Measurements from ENCODE around the gene LIX1L.
"Not testable (repeated sequence)": the region's sequence is repeated elsewhere in the genome, so short reads cannot be mapped to it uniquely, and the experiment has no call there.

The LIX1L gene

DNA sequence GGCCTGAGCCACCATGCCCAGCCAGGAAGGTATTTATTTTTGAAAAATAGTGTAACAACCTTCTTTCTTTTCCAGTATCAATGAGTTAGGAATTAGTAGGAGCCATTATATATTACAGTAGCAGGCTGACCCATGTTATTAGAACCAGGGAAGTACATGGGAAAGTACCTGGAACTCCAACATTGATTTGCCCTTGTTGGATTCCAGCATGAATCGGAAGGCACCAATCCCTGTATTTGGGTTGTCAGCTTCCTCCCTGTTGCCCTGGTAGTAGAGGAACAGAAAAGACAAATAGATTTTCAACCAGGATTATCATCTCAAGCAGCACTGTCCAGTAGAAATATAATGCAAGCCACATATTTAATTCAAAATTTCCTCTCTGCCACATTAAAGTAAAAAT, 20.4 kb downstream of the LIX1L start:
- H4K20me1 ChIP-seq (ENCODE audit: insufficient read depth, low read length, poor library complexity, severe bottlenecking), result no peaks in the 10 kb centered on the region
- H3K9me2 ChIP-seq (replicated peaks; ENCODE audit: low read depth, low read length), result no peaks in the 10 kb centered on the region
- TF ChIP-seq, protein P1, sequence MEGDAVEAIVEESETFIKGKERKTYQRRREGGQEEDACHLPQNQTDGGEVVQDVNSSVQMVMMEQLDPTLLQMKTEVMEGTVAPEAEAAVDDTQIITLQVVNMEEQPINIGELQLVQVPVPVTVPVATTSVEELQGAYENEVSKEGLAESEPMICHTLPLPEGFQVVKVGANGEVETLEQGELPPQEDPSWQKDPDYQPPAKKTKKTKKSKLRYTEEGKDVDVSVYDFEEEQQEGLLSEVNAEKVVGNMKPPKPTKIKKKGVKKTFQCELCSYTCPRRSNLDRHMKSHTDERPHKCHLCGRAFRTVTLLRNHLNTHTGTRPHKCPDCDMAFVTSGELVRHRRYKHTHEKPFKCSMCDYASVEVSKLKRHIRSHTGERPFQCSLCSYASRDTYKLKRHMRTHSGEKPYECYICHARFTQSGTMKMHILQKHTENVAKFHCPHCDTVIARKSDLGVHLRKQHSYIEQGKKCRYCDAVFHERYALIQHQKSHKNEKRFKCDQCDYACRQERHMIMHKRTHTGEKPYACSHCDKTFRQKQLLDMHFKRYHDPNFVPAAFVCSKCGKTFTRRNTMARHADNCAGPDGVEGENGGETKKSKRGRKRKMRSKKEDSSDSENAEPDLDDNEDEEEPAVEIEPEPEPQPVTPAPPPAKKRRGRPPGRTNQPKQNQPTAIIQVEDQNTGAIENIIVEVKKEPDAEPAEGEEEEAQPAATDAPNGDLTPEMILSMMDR (conservative IDR thresholded peaks at IDR 0.05; ENCODE audit: low read length), result no peak
- no peak for TF ChIP-seq EZH2phosphoT487 (IDR thresholded peaks at IDR 0.05; ENCODE audit: borderline replicate concordance)
- H3K4me3 ChIP-seq (ENCODE audit: low read length, poor library complexity, severe bottlenecking), result no peak overlapping the region
- H3F3A ChIP-seq (ENCODE audit: low read depth), result no peaks in the 10 kb centered on the region
- no peaks in the 10 kb centered on the region for H3K79me2 ChIP-seq (ENCODE audit: insufficient read depth, low read length)
- no peak overlapping the region for H2AFZ ChIP-seq (ENCODE audit: low read length)
- no peaks in the 10 kb centered on the region for H3K27me3 ChIP-seq (ENCODE audit: insufficient read depth, low read length, poor library complexity, severe bottlenecking)
- H3K9me3 ChIP-seq (ENCODE audit: insufficient read depth, low read depth, low read length), result no peaks in the 10 kb centered on the region
- H3K36me3 ChIP-seq (ENCODE audit: insufficient read depth, low read length), result peaks cover 45% of the 10 kb centered on the region; the same call in 1 of the 2 replicates
- H3K9ac ChIP-seq (ENCODE audit: low read depth, low read length, poor library complexity, severe bottlenecking), result no peak overlapping the region
- no peak overlapping the region for H3K4me2 ChIP-seq (ENCODE audit: low read depth, low read length, poor library complexity, severe bottlenecking)
- no peaks in the 10 kb centered on the region for H3K4me1 ChIP-seq (ENCODE audit: insufficient read depth, low read length, poor library complexity, severe bottlenecking)

- Histone ChIP-seq H3K4me2 (ENCODE audit: low read depth, low read length, poor library complexity, severe bottlenecking) (no peak overlapping the region), H4K20me1 (ENCODE audit: insufficient read depth, low read length, poor library complexity, severe bottlenecking) (no peaks in the 10 kb centered on the region), H3K4me3 (ENCODE audit: low read length, poor library complexity, severe bottlenecking) (no peak overlapping the region), H3K79me2 (ENCODE audit: insufficient read depth, low read length) (no peaks in the 10 kb centered on the region), H3K4me1 (ENCODE audit: insufficient read depth, low read length, poor library complexity, severe bottlenecking) (no peaks in the 10 kb centered on the region), H3K9ac (ENCODE audit: low read depth, low read length, poor library complexity, severe bottlenecking) (no peak overlapping the region), H3K27me3 (ENCODE audit: insufficient read depth, low read length, poor library complexity, severe bottlenecking) (no peaks in the 10 kb centered on the region), H3K36me3 (ENCODE audit: insufficient read depth, low read length) (peaks cover 35% of the 10 kb centered on the region; the same call in 1 of the 2 replicates), H3K9me3 (ENCODE audit: insufficient read depth, low read depth, low read length) (no peaks in the 10 kb centered on the region), H3K9me2 (replicated peaks; ENCODE audit: low read depth, low read length) (no peaks in the 10 kb centered on the region), H3F3A (ENCODE audit: low read depth) (no peaks in the 10 kb centered on the region), H2AFZ (ENCODE audit: low read length) (no peak overlapping the region)
- TF ChIP-seq, protein P1 (conservative IDR thresholded peaks at IDR 0.05; ENCODE audit: low read length), result no peak
- TF ChIP-seq EZH2phosphoT487 (IDR thresholded peaks at IDR 0.05; ENCODE audit: borderline replicate concordance), result no peak
Observed at GRCh38 chr1:145936247-145936646, 21.6 kb downstream of the LIX1L start.

GRCh38 chr1:145935708-145936107, 22.1 kb downstream of the LIX1L start:
- Histone ChIP-seq H3K36me3 (ENCODE audit: insufficient read depth, low read length) (peaks cover 35% of the 10 kb centered on the region; the same call in 1 of the 2 replicates), H3K9me3 (ENCODE audit: insufficient read depth, low read depth, low read length) (no peaks in the 10 kb centered on the region), H3K9me2 (replicated peaks; ENCODE audit: low read depth, low read length) (no peaks in the 10 kb centered on the region), H3K4me3 (ENCODE audit: low read length, poor library complexity, severe bottlenecking) (no peak overlapping the region), H3K4me1 (ENCODE audit: insufficient read depth, low read length, poor library complexity, severe bottlenecking) (no peaks in the 10 kb centered on the region), H3K79me2 (ENCODE audit: insufficient read depth, low read length) (no peaks in the 10 kb centered on the region), H4K20me1 (ENCODE audit: insufficient read depth, low read length, poor library complexity, severe bottlenecking) (no peaks in the 10 kb centered on the region), H2AFZ (ENCODE audit: low read length) (no peak overlapping the region), H3K4me2 (ENCODE audit: low read depth, low read length, poor library complexity, severe bottlenecking) (no peak overlapping the region), H3K27me3 (ENCODE audit: insufficient read depth, low read length, poor library complexity, severe bottlenecking) (no peaks in the 10 kb centered on the region), H3K9ac (ENCODE audit: low read depth, low read length, poor library complexity, severe bottlenecking) (no peak overlapping the region), H3F3A (ENCODE audit: low read depth) (no peaks in the 10 kb centered on the region)
- TF ChIP-seq EZH2phosphoT487 (IDR thresholded peaks at IDR 0.05; ENCODE audit: borderline replicate concordance), result no peak
- TF ChIP-seq, protein P1 (conservative IDR thresholded peaks at IDR 0.05; ENCODE audit: low read length), result no peak

DNA sequence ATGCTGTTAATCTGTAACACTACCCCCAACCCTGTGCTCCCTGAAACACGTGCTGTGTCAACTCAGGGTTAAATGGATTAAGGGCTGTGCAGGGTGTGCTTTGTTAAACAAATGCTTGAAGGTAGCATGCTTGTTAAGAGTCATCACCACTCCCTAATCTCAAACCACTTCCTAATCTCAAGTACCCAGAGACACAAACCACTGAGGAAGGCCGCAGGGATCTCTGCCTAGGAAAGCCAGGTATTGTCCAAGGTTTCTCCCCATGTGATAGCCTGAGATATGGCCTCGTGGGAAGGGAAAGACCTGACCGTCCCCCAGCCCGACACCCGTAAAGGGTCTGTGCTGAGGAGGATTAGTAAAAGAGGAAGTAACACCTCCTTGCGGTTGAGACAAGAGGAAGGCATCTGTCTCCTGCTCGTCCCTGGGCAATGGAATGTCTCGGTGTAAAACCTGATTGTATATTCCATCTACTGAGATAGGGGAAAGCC, 25.3 kb downstream of the LIX1L start:
- not testable (repeated sequence) for H3K4me1 ChIP-seq (ENCODE audit: insufficient read depth, low read length, poor library complexity, severe bottlenecking); H4K20me1 ChIP-seq (ENCODE audit: insufficient read depth, low read length, poor library complexity, severe bottlenecking); H2AFZ ChIP-seq (ENCODE audit: low read length); H3K9ac ChIP-seq (ENCODE audit: low read depth, low read length, poor library complexity, severe bottlenecking); H3K4me3 ChIP-seq (ENCODE audit: low read length, poor library complexity, severe bottlenecking); H3K4me2 ChIP-seq (ENCODE audit: low read depth, low read length, poor library complexity, severe bottlenecking); H3K9me3 ChIP-seq (ENCODE audit: insufficient read depth, low read depth, low read length); H3K27me3 ChIP-seq (ENCODE audit: insufficient read depth, low read length, poor library complexity, severe bottlenecking); H3F3A ChIP-seq (ENCODE audit: low read depth); H3K9me2 ChIP-seq (replicated peaks; ENCODE audit: low read depth, low read length)
- Histone ChIP-seq H3K36me3 (ENCODE audit: insufficient read depth, low read length) (peaks cover 32% of the 10 kb centered on the region; the same call in 1 of the 2 replicates), H3K79me2 (ENCODE audit: insufficient read depth, low read length) (peaks cover 14% of the 10 kb centered on the region)

Data from Loucy (cell line).